Gastrocnemius medialis (tissue), 4 donors: ENCODE data around the gene BSN.

Source experiments
- POLR2A ChIP-seq, 2 donors: fragments of 450-650 bp; IDR thresholded peaks; one replicate each; pipeline ENCODE4 v1.6.1; 2017; ENCODE audit warnings: antibody characterized with exemption in 2 of 2, mild to moderate bottlenecking in 2 of 2, moderate library complexity in 2 of 2
- TF ChIP-seq, protein P1 (sequence below), 5 experiments: fragments of 450-650 bp in 3 of 5; fragments of 200-600 bp in 2 of 5; sonication (generic) in 2 of 5; IDR thresholded peaks in 4 of 5; conservative IDR thresholded peaks in 1 of 5; 1 replicate in 4 of 5; 2 replicates in 1 of 5; pipeline ENCODE4 v1.5.1; 2016 to 2019; ENCODE audit warnings: antibody characterized with exemption in 5 of 5, mild to moderate bottlenecking in 3 of 5, moderate library complexity in 3 of 5

DNA sequence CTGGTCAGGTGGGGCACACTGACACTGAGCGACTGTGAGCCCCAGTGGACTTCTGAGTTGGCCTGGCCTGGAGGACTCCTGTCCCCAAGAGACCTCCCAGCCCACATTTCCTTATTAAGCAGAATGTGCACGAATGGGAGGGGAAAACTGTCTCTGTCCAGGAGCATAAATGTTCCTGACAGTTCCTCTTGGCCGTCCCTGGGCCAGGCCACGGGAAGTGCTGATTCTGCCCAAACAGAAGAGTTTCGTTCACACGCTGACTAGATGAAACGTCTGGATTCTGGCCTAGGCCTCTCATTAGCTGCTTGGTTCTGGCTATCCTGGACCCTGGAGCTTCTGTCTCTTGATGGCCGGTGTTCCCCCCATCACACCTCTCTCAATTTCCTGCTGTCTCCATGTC, 90.4 kb downstream of the BSN start:
- TF ChIP-seq, protein P1, sequence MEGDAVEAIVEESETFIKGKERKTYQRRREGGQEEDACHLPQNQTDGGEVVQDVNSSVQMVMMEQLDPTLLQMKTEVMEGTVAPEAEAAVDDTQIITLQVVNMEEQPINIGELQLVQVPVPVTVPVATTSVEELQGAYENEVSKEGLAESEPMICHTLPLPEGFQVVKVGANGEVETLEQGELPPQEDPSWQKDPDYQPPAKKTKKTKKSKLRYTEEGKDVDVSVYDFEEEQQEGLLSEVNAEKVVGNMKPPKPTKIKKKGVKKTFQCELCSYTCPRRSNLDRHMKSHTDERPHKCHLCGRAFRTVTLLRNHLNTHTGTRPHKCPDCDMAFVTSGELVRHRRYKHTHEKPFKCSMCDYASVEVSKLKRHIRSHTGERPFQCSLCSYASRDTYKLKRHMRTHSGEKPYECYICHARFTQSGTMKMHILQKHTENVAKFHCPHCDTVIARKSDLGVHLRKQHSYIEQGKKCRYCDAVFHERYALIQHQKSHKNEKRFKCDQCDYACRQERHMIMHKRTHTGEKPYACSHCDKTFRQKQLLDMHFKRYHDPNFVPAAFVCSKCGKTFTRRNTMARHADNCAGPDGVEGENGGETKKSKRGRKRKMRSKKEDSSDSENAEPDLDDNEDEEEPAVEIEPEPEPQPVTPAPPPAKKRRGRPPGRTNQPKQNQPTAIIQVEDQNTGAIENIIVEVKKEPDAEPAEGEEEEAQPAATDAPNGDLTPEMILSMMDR (IDR thresholded peaks at IDR 0.05 in 4 of 5, conservative IDR thresholded peaks at IDR 0.05 in 1 of 5), result no peak
- no peak for TF ChIP-seq POLR2A (IDR thresholded peaks at IDR 0.05)
